ENCODE results near the gene KNDC1.
A peak's percentile ranks its signal among the peaks of the same experiment; 100 is the strongest.

The KNDC1 gene

GRCh38 chr10:133195096-133195495 is 35.1 kb downstream of the KNDC1 start:
- no peak for DNase-seq (ENCODE audit: low spot score)

DNA sequence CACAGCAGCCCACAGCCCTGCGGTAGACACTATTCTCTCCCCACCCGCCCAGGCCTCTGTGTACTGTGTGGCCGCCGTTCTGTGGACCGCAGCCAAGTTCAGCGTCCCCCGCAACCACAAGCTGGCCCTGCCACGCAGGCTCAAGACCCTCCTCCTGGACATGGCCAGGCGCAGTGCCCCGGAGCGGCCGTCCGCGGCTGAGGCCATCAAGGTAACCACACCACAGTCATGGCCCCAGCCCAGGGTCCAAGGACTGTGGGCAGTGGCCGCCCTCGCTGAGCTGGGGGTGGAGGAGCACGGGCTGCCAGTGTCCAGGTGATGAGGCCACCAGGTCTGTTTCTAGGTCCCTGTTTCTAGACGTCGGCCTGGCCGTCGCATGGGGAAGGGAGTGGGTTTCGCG is 35.6 kb downstream of the KNDC1 start:
- no peak for DNase-seq (ENCODE audit: low spot score)

DNA sequence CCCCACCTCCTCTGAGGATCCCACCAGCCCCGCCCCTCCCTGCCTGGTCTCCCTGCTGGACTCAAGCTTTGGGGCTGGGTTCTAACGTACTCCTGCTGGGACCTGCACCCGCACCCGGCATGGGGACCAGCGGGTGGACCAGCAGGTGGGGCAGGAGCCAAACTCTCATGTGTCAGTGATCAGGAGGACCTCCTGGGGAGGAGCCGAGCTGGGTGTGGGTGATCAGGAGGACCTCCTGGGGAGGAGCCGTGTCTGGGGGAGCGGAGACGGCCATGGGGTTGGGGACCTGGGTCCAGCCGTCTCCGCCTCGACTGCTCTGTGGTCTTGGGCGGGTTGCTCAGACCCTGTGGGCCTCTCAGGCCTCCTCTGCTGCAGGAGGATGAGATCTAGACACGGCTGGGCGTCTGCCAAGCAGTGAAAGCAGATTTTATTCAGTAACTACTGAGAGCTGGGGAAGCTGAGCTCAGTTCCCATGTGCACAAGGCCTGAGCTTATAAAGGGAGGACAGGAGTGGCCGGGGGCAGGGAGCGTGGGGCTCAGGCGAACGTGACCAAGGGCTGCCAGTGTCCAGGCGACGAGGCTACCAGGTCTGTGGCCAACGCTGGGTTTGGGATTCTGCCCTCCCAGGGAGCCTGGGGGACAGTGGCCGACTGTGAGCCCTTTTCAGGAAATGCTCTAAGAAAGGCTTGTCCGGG is 36.3 kb downstream of the KNDC1 start:
- DNase-seq (ENCODE audit: low spot score), result no peak

GRCh38 chr10:133196936-133197758 is 37.1 kb downstream of the KNDC1 start:
- DNase-seq (ENCODE audit: low spot score), result peak; percentile 68

GRCh38 chr10:133197786-133198185 is 37.8 kb downstream of the KNDC1 start:
- DNase-seq (ENCODE audit: low spot score), result no peak

DNA sequence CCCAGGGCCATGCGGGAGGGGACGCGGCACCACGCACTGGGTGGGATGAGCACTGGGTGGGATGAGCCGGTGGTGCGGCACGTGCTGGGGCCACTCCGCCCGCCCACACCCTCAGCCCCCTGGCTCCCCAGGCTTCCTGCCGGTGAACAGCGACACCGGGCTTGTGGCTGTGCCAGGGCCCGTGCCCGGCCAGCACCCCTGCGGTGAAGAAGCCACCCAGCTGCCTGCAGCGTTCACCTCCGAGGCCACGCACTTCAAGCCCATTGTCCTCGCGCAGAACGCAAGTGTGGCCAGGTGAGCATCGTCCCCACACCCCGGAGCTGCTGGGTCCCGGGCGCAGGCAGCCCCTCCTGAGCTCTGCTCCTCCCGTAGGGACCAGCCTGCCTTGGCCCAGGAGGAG is 38.2 kb downstream of the KNDC1 start:
- DNase-seq (ENCODE audit: low spot score), result no peak

GRCh38 chr10:133198621-133199487 is 38.8 kb downstream of the KNDC1 start:
- DNase-seq (ENCODE audit: low spot score), result no peak

DNA sequence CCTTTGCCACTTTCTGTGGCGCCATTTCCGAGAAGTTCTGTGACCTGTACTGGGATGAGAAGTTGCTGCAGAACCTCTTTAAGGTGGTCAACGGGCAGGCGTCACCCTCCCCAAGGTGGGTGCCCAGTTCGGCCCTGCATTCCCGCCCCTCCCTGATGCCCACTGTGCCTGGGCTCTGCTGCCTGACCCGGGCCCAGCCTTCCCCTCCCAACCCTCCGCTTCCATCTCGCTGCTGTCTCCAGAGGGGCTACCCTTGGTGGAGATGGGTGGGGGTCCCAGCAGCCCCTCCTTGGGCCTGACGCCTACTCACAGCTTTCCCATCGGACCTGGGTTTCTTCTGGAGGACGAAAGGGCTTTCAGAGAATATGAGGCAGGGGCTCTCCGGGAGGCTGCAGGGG is 39.5 kb downstream of the KNDC1 start:
- no peak for DNase-seq (ENCODE audit: low spot score)

DNA sequence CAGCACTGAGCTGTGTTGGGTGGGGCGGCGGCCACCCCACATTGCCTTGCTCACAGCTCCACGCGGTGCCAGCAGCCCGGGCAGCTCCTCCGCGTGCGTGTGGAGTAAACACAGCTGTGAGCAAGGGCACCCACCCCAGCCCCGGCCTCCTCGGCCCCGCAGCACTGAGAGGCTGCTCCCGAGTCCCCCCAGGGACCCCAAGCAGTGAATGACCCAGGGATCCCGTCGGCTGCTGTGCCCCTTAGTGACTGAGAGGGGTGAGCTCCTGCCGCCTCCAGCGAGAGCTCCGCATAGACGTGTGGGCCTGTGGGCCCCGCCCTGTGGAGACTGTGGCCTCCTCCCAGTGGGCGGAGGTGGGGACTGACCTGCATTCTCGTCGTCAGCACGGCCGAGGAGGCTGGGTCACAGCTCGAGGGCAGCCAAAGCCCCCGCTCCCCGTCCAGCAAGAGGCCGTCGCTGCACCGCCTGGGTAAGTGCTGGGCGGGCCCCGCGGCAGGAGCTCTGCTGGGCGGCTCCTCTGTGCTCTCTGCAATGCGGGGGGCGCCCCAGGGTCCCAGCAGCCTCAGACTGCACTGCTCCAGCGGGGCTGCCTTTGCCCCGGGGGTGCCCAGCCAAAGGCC is 40.1 kb downstream of the KNDC1 start:
- no peak for DNase-seq (ENCODE audit: low spot score)

DNA sequence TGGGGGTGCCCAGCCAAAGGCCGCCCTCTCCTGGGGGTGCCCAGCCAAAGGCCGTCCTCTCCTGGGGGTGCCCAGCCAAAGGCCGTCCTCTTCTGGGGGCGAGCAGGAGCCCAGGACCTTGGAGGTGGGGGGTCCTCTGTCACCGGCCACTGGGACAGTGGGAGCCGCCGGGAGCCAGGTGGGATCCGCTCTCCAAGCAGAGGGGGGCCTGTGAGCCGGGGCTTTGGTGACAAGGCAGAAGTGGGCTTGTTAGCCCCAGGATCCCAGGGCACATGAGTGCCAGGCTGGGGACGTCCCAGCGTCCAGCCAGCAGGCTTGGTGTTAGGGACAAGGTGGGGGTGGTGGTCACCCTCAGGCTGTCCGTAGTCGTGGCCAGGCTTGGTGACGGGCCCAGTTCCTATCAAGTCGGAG is 40.6 kb downstream of the KNDC1 start:
- no peak for DNase-seq (ENCODE audit: low spot score)

DNA sequence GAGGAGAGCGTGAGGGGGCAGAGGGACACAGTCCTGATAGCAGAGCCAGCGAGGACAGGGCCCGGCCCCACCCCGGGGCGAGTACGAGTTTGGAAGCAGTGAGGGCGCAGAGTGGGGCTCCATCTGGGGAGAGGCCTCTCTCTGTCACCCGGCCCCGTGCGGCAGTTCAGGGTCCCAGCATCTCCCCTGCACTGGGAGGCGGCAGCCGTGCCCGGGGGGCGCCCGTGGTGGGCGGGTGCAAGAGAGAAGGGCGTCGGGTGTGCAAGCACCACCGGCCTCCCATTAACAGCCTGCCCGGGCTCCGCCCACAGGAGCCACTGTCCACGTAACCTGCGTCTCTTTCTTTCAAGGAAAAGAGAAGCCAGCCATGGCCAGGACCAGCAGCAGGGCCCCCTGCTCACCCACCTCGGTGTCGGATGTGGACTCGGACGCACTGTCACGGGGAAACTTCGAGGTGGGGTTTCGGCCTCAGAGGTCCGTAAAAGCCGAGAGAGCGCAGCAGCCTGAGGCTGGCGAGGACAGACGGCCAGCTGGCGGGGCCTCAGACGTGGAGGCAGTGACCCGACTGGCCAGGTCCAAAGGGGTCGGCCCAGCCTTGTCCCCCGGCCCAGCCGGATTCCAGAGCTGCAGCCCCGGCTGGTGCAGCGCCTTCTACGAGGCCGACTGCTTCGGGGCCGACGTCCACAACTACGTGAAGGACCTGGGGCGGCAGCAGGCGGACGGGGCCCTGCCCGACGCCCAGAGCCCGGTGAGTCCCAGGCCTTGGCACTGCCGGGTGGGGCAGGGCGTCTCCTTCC is 41.3 kb downstream of the KNDC1 start:
- DNase-seq (ENCODE audit: low spot score), result no peak

GRCh38 chr10:133201948-133202725 is 42.1 kb downstream of the KNDC1 start:
- DNase-seq (ENCODE audit: low spot score), result no peak

- no peak for DNase-seq (ENCODE audit: low spot score)
Observed at GRCh38 chr10:133202778-133203651, 43.0 kb downstream of the KNDC1 start.

- no peak for DNase-seq (ENCODE audit: low spot score)
Observed at GRCh38 chr10:133203652-133204195, 43.7 kb downstream of the KNDC1 start.

- no peak for DNase-seq (ENCODE audit: low spot score)
Observed at GRCh38 chr10:133204226-133205015, 44.4 kb downstream of the KNDC1 start.

- DNase-seq (ENCODE audit: low spot score), result no peak
Observed at GRCh38 chr10:133205146-133205545, 45.1 kb downstream of the KNDC1 start.

- DNase-seq (ENCODE audit: low spot score), result no peak
Observed at GRCh38 chr10:133206356-133207040, 46.5 kb downstream of the KNDC1 start.
